ENCODE data around the gene HNRNPU.

- TF ChIP-seq CTCF (IDR thresholded peaks at IDR 0.05) (no peak), EZH2 (IDR thresholded peaks at IDR 0.05) (no peak), EZH2phosphoT487 (IDR thresholded peaks at IDR 0.05) (no peak)
These were observed 21.0 kb downstream of the HNRNPU start for GRCh38 chr1:244843148-244843978.
